ENCODE measurements around the gene CLCF1.

Gene CLCF1

DNA sequence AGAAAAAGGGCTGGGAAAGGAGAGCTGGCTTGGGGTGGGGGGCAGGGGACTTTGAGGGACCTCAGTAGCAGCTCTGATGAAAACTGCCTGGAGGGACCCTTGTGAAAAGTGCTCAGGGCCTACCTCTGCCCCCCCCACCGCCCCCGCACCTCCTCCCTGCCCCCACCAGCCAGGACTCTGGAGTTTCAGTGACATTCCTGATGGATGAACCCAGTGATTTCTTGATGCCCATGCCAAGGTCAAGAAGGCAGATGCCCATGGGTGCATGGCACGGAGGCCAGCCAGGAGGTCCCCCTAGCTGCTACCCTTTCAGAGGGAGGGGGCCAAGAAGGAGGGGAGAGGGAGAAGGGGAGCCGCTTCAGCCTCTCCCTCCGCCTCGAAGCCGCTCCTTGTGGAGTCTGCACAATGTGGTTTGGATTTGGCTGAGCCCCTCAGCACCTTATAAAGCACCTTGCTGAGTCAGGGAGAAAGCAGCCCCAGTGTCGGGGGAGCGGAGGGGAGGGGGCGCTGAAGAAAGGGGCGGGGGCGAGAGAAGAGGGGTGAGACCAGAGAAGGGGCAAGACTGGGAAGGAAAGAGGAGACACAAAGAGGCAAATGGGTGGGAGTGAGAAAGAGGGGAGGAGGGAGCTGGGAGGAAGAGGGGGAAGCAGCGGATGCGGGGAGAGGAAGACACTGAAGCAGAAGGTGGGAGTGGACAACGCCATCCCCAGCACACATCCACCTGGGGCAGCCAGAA, 2.1 kb upstream of the CLCF1 start:
- no peak for FAIRE-seq
- peak; percentile 69 for DNase-seq (ENCODE audit: low spot score)

DNA sequence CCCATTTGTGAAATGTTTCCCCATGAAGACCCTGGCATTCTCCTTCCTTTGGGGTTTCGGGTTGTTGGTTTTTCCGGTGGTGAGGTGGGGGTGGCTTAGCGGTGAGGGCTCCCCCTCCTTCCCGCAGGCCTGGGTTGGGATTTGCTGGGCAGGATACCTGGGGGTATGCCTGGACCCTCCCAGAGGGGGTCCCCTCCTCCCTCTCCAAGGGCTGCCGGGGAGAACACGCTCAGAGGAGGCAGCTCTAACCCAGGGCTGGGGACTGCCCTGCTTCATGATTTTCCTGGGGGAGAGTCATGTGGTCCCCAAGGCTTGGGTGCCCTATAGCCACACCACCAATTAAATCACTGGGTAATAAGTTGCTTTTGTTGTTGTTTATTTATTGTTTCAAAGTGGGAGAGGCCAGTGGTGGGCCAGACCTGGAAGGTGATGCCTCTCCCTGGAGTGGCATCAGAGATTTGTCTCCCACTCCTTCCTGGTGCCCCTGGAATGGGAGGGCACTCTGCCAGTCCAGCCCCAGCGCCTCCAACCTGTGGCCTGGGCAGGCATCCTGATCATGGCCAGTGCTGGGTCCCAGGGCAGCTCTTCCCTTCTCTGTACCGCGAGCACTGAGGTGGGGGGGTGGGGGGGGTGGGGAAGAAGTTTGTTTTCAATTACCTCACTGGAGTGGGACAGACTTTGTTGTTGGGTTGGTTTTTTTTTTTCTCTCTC, 1.3 kb upstream of the CLCF1 start:
- DNase-seq (ENCODE audit: low spot score) (peak; percentile 84), FAIRE-seq (no peak)

GRCh38 chr11:67373648-67374570, 511 bp upstream of the CLCF1 start:
- FAIRE-seq (peak; percentile 97), DNase-seq (ENCODE audit: low spot score) (peak; percentile 99)

- peak; percentile 22 for DNase-seq (ENCODE audit: low spot score)
- FAIRE-seq: no peak
These were observed 941 bp downstream of the CLCF1 start for GRCh38 chr11:67372321-67372992.

GRCh38 chr11:67371911-67372320, 1.5 kb downstream of the CLCF1 start:
- FAIRE-seq (no peak), DNase-seq (ENCODE audit: low spot score) (no peak)

GRCh38 chr11:67371189-67371910, 2.0 kb downstream of the CLCF1 start:
- DNase-seq (ENCODE audit: low spot score) (peak; percentile 72), FAIRE-seq (peak; percentile 49)

GRCh38 chr11:67370351-67371076, 2.9 kb downstream of the CLCF1 start:
- DNase-seq (ENCODE audit: low spot score) (no peak), FAIRE-seq (no peak)

GRCh38 chr11:67369801-67370284, 3.6 kb downstream of the CLCF1 start:
- DNase-seq (ENCODE audit: low spot score): peak; percentile 40
- FAIRE-seq: no peak

GRCh38 chr11:67369275-67369674, 4.1 kb downstream of the CLCF1 start:
- DNase-seq (ENCODE audit: low spot score) (no peak), FAIRE-seq (no peak)

DNA sequence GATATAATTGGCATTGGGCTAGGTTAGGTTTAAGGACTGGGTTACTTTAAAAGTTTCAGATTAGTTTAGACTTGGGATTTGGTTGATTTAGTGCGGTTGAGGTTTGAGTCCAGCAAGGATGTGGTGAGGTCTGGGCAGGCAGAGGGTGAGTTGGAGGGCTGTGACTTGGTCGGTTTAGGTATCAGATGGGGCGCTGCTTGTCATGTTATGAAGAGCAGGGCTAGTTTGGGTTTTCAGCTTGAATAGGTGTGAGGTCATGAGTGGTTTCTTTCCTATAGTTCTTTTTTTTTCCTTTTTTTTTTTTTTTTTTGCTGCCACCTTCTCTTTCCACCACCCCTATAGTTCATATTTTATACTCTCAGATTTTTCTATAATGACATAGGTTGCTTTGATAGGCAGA, 4.8 kb downstream of the CLCF1 start:
- DNase-seq (ENCODE audit: low spot score) (no peak), FAIRE-seq (no peak)

DNA sequence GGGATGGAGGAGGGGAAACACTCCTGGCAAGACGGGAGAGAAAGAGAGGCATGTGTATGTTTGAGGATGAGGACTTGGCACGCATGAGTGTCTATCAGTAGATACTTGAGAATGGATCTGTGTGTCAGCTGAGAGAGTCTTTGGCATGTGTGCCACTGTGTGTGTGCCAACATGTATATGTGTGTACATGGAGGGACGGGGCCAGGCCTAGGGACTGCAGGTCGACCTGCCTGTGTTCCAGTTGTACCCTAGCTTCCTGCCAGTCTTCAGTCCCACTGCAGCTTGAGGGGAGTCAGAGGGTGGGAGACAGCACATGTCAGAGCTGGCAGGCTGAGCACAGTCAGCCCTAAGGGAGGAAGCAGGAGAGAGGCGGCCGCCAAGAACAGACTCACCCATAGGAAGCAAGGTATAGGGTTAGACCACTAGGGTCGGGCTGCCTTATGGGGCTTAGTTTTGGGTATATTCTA, 5.6 kb downstream of the CLCF1 start:
- DNase-seq (ENCODE audit: low spot score): no peak
- no peak for FAIRE-seq

DNA sequence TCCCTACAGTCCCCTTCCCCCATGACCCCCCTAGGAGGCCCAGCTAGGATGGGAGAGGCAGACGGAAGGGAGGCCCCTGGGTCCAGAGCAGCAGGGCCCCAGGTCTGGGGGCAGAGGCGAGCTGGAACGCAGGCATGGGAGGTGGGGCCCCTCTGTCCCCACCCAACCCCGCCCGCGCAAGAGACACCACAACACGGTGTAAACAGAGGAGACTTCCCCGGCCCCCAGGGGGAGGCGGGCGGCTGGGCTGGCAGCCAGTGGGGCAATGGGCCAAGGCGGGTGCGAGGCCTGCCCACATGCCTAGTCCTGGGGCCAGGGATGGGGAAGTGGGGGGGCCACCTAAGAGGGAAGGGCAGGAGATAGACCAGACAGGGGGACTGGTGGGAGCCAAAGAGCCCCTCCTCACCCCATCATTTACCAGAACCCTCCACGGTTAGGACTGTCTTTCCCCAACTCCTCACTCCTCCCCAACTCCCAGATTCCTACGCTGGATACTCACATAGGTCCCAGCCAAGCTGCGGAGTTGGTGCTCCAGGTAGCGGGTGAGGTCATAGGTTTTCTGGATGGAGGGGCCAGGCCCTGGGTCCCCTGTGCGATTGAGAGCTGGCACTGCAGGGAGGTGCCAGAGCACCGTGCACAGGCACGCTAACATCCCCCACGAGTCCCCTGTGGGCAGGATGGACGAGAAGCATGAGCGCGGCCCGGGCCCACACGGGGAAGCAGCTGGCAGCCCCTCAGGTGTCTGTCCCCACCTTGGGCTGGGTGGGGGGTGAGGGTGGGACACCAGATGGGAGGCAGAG, 6.2 kb downstream of the CLCF1 start:
- FAIRE-seq (no peak), DNase-seq (ENCODE audit: low spot score) (no peak)

DNA sequence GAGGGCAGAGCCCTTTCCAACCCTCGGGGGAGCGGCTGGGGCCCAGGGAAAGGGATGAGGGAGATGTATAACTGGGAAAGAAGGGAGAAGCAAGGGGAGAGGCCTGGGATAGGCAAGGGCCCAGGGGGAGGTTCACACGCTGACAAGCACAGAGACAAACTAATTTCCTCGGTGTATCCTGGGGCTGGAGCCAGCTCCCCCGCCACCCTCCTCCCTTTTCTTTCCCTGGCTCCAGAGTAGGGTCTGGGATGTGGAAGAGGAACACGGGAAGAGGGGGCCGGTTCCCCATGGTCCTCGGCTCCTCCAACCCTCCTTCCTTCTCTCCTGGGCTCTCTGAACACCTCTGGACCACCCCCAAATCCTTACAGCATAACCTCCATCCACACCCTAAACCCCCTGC, 6.9 kb downstream of the CLCF1 start:
- no peak for FAIRE-seq

GRCh38 chr11:67365736-67366444, 7.5 kb downstream of the CLCF1 start:
- DNase-seq (ENCODE audit: low spot score): no peak
- no peak for FAIRE-seq

More for the DNA sequence above, 6.9 kb downstream of the CLCF1 start:
- DNase-seq (ENCODE audit: low spot score): no peak

DNA sequence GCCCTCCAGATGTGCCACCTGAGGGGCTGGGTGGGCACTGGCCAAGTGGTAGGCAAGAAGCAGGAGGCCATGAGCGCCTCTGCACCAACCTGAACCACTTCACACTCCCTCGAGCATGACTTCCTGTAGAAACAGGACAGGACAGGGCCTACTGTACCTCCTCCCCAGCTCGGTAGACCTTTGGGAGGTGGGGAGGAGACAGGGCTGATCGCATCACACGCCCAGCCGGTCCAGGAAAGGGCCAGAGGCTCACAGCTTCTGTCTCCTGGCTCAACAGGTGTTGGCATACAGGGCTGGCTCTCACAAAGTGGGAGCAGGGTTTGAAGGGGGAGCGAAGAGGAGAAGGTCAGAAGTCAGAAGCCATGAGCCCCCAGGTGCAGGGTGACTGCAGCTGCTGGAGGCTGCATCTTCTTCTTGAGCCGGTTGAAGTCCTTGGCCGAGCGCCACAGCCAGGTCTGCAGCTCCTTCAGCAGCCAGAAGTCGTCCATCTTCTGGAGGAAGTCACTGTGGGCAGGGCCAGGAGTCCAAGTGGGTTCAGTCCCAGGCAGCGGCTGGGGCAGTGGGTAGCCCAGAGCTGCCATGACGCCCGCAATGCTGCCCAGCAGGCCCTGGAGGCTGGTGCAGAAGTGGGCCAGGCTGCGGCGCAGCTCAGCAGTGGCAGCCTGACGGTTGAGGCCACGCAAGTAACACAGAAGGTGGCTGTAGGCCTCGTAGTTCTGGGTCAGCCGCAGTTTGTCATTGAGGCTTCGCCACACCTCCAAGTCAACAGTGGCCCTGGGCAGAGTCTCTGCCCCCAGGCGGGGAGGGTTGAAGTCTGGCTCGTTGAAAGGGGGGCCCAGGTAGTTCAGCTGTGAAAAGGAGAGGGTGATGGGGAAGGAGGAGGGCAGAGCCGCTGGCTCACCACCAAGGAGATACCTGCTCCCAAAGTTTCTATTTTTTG, 8.3 kb downstream of the CLCF1 start:
- FAIRE-seq (no peak), DNase-seq (ENCODE audit: low spot score) (no peak)

GRCh38 chr11:67364169-67364568, 9.2 kb downstream of the CLCF1 start:
- FAIRE-seq (no peak), DNase-seq (ENCODE audit: low spot score) (no peak)

Measured in RCC 7860 (cell line).